Measurements from ENCODE around the gene SSH2. TPM values are rescaled to one million over a fixed set of nuclear protein-coding genes. Genes with fewer than 3 reads are reported as not detected.
A peak's percentile ranks its signal among the peaks of the same experiment; 100 is the strongest.
"Not testable (repeated sequence)": the region's sequence is repeated elsewhere in the genome, so short reads cannot be mapped to it uniquely, and the experiment has no call there.

SSH2 gene
- total and polyA plus RNA-seq, 3 donors from 2014 or later, result 31.0 to 62.3 (median 37.4) TPM

- Histone ChIP-seq H3K27ac (no peak overlapping the region), H3K27me3 (no peaks in the 10 kb centered on the region), H3K9me3 (no peaks in the 10 kb centered on the region), H3K4me3 (no peak overlapping the region), H3K36me3 (ENCODE audit: low read depth, missing control alignments) (no peaks in the 10 kb centered on the region), H3K4me1 (no peaks in the 10 kb centered on the region)
- no peak for DNase-seq
- intact Hi-C loops (cut with DNase I; ENCODE audit: low total_unique reads), result no loop called here
- TF ChIP-seq POLR2A (IDR thresholded peaks at IDR 0.05) (no peak), CTCF (IDR thresholded peaks at IDR 0.05) (no peak)
- WGBS, 2 donors, result 93 to 94% methylated on average over 3 of the region's 3 CpGs
Observed at GRCh38 chr17:29728490-29728889, 201.5 kb downstream of the SSH2 start.

- H3K27me3 ChIP-seq, result no peaks in the 10 kb centered on the region
- WGBS, 2 donors, result 62 to 64% methylated on average over 2 of the region's 2 CpGs
- H3K36me3 ChIP-seq (ENCODE audit: low read depth, missing control alignments), result no peaks in the 10 kb centered on the region
- intact Hi-C loops (cut with DNase I; ENCODE audit: low total_unique reads), result no loop called here
- TF ChIP-seq POLR2A (IDR thresholded peaks at IDR 0.05), result no peak
- no peak for TF ChIP-seq CTCF (IDR thresholded peaks at IDR 0.05)
- no peak overlapping the region for H3K4me3 ChIP-seq
- no peaks in the 10 kb centered on the region for H3K4me1 ChIP-seq
- no peak overlapping the region for H3K27ac ChIP-seq
- H3K9me3 ChIP-seq, result no peaks in the 10 kb centered on the region
- DNase-seq, result no peak
Observed at GRCh38 chr17:29726715-29727252, 203.2 kb downstream of the SSH2 start.

GRCh38 chr17:29725408-29725807, 204.6 kb downstream of the SSH2 start:
- H3K36me3 ChIP-seq (ENCODE audit: low read depth, missing control alignments); H3K27ac ChIP-seq; intact Hi-C loops (cut with DNase I; ENCODE audit: low total_unique reads); H3K4me3 ChIP-seq; H3K9me3 ChIP-seq; H3K27me3 ChIP-seq; H3K4me1 ChIP-seq; DNase-seq: not testable (repeated sequence)
- 65 to 78% methylated on average over 1 of the region's 1 CpG for WGBS, 2 donors

GRCh38 chr17:29723278-29724047, 206.6 kb downstream of the SSH2 start:
- no peak for TF ChIP-seq CTCF (IDR thresholded peaks at IDR 0.05)
- no peak for TF ChIP-seq POLR2A (IDR thresholded peaks at IDR 0.05)
- no peaks in the 10 kb centered on the region for H3K27me3 ChIP-seq
- no peaks in the 10 kb centered on the region for H3K9me3 ChIP-seq
- DNase-seq, result no peak
- H3K4me3 ChIP-seq, result no peak overlapping the region
- intact Hi-C loops (cut with DNase I; ENCODE audit: low total_unique reads), result no loop called here
- H3K36me3 ChIP-seq (ENCODE audit: low read depth, missing control alignments), result no peaks in the 10 kb centered on the region
- no peaks in the 10 kb centered on the region for H3K4me1 ChIP-seq
- WGBS, 2 donors, result 87 to 92% methylated on average over 2 of the region's 2 CpGs
- peak overlapping the region in 1 of 2 donors; percentile 73 for H3K27ac ChIP-seq

- WGBS, 2 donors, result 40 to 52% methylated on average over 9 of the region's 9 CpGs
- no peak overlapping the region for H3K4me3 ChIP-seq
- H3K4me1 ChIP-seq, result no peaks in the 10 kb centered on the region
- no peaks in the 10 kb centered on the region for H3K27me3 ChIP-seq
- no peaks in the 10 kb centered on the region for H3K36me3 ChIP-seq (ENCODE audit: low read depth, missing control alignments)
- intact Hi-C loops (cut with DNase I; ENCODE audit: low total_unique reads), result no loop called here
- no peaks in the 10 kb centered on the region for H3K9me3 ChIP-seq
- DNase-seq, result peak; percentile 52
- no peak for TF ChIP-seq CTCF (IDR thresholded peaks at IDR 0.05)
- no peak for TF ChIP-seq POLR2A (IDR thresholded peaks at IDR 0.05)
- H3K27ac ChIP-seq, result peak overlapping the region; percentile 43 to 73
Observed at GRCh38 chr17:29722411-29723198, 207.4 kb downstream of the SSH2 start.
